22Rv1 (cell line): ENCODE results near the gene KCNG2.
"Not testable (repeated sequence)": the region's sequence is repeated elsewhere in the genome, so short reads cannot be mapped to it uniquely, and the experiment has no call there.

ENCODE experiments used
- H3K27ac ChIP-seq: fragments of 450-650 bp; 2 replicates; pipeline ENCODE4 v1.5.1; 2017
- ZFX ChIP-seq: fragments of 450-650 bp; IDR thresholded peaks from 2 replicates; pipeline ENCODE4 v1.6.1; 2017; ENCODE audit warnings: antibody characterized with exemption, borderline replicate concordance
- TF ChIP-seq, protein P1 (sequence below): fragments of 450-650 bp; IDR thresholded peaks from 2 replicates; pipeline ENCODE4 v1.5.1; 2017; ENCODE audit warnings: mild to moderate bottlenecking

The KCNG2 gene

DNA sequence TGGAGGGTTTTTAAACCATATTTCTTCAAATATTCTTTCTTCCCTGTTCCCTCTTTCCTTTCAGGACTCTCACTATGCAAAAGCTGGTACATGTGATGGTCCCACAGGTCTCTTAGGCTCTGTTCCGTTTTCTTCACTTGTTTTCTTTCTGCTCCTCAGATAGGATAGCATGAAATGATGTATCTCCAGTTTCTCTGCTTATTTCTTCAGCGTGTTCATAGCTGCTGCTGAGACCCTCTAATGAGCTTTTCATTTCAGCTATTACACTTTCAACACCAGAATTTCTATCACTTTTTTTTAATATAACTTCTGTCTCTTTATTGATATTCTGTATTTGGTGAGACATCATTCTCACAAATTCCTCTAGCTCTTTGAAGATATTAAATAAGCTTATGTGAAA is 63.9 kb downstream of the KCNG2 start:
- H3K27ac ChIP-seq = no peak overlapping the region
- TF ChIP-seq, protein P1, sequence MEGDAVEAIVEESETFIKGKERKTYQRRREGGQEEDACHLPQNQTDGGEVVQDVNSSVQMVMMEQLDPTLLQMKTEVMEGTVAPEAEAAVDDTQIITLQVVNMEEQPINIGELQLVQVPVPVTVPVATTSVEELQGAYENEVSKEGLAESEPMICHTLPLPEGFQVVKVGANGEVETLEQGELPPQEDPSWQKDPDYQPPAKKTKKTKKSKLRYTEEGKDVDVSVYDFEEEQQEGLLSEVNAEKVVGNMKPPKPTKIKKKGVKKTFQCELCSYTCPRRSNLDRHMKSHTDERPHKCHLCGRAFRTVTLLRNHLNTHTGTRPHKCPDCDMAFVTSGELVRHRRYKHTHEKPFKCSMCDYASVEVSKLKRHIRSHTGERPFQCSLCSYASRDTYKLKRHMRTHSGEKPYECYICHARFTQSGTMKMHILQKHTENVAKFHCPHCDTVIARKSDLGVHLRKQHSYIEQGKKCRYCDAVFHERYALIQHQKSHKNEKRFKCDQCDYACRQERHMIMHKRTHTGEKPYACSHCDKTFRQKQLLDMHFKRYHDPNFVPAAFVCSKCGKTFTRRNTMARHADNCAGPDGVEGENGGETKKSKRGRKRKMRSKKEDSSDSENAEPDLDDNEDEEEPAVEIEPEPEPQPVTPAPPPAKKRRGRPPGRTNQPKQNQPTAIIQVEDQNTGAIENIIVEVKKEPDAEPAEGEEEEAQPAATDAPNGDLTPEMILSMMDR = no peak
- no peak for TF ChIP-seq ZFX

DNA sequence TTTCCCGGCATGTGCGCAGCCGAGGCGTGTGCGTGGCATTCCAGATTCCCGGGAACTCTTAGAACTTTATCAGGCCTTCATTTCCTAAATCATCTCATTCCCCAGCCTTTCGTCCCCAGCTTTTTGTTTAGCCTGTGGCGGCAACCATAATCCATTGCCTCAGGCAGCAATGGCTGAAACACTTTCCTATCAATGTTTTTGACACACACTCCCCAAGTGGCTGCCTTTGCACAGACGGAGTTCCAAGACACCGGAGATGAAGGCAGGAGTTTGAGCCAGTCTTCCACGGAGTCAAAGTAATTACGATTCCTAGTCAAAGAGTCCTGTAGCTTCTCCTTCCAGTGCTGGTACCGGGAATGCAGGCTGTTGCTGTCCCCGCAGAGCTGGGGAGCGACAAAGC is 64.8 kb downstream of the KCNG2 start:
- TF ChIP-seq, protein P1 = no peak
- TF ChIP-seq ZFX = no peak
- H3K27ac ChIP-seq = no peak overlapping the region

DNA sequence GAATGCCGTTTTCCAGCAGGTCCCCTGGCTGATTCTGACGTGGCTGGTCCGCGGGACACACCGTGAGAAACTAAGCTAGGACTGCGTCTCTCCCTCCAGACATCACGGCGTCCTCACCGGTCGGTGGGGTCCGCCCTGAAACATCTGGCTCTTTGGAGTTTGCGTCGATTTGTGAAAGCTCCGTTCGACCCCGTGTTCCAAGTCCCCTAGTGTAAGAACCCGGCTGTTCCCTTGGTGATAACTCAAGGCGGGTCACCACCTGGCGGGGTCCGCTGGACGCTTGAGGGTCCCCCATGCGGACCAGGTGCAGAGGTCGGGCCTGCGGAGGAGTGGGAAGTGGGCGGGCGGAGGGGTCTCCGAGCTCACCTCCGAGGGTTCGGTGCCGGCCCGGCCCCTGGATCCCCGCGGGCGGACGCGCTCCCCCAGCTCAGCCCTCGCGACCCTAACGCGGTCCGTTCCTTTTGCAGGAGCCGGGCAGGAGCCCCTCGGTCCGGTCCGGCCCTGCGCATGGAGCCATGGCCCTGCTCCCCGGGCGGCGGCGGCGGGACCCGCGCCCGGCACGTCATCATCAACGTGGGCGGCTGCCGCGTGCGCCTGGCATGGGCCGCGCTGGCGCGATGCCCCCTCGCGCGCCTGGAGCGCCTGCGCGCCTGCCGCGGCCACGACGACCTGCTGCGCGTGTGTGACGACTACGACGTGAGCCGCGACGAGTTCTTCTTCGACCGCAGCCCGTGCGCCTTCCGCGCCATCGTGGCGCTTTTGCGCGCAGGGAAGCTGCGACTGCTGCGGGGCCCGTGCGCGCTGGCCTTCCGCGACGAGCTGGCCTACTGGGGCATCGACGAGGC is 65.6 kb downstream of the KCNG2 start:
- no peak overlapping the region for H3K27ac ChIP-seq
- TF ChIP-seq ZFX = no peak
- TF ChIP-seq, protein P1 = no peak

DNA sequence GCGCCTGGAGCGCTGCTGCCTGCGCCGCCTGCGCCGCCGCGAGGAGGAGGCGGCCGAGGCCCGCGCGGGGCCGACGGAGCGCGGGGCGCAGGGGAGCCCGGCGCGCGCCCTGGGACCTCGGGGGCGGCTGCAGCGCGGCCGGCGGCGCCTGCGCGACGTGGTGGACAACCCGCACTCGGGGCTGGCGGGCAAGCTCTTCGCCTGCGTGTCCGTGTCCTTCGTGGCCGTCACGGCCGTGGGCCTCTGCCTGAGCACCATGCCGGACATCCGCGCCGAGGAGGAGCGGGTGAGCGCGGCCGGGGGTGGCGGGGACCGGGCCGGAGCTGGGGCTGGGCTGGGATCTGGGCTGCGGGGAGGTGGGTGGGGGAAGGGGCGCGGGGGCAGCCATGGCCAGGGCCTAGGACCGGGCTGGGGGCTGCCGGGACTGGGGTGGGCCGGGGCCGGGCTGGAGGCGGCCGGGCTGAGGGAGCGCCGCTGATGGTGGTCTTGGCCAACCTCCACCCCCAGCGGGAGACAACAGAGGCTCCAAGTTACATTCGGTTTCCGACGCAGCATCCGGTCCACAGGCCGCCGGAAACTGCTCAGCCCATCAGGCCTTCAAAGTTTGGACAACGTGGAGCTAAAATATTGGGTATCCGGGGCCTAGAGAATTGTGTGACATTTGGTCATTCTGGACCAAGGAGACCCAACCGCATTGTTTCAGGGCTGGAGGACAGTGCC is 66.4 kb downstream of the KCNG2 start:
- TF ChIP-seq ZFX = no peak
- TF ChIP-seq, protein P1 = no peak

DNA sequence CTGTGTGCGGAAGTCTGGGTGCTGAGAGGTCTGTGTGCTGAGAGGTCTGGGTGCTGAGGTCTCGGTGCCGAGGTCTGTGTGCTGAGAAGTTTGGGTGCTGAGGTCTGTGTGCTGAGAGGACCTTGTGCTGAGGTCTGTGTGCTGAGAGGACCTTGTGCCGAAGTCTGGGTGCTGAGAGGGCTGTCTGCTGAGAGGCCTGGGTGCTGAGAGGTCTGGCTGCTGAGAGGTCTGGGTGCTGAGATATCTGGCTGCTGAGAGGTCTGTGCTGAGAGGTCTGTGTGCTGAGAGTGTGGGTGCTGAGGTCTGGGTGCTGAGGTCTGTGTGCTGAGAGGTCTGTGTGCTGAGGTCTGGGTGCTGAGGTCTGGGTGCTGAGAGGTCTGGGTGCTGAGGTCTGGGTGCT is 67.2 kb downstream of the KCNG2 start:
- not testable (repeated sequence) for H3K27ac ChIP-seq

More for the DNA sequence above, 66.4 kb downstream of the KCNG2 start:
- no peak overlapping the region for H3K27ac ChIP-seq

DNA sequence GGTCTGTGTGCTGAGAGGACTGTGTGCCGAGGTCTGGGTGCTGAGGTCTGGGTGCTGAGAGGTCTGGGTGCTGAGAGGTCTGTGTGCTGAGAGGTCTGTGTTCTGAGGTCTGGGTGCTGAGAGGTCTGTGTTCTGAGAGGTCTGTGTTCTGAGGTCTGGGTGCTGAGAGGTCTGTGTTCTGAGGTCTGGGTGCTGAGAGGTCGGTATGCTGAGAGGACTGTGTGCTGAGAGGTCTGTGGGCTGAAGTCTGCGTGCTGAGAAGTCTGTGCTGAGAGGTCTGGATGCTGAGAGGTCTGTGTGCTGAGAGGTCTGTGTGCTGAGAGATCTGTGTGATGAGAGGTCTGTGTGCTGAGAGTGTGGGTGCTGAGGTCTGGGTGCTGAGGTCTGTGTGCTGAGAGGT is 68.2 kb downstream of the KCNG2 start:
- H3K27ac ChIP-seq = not testable (repeated sequence)

DNA sequence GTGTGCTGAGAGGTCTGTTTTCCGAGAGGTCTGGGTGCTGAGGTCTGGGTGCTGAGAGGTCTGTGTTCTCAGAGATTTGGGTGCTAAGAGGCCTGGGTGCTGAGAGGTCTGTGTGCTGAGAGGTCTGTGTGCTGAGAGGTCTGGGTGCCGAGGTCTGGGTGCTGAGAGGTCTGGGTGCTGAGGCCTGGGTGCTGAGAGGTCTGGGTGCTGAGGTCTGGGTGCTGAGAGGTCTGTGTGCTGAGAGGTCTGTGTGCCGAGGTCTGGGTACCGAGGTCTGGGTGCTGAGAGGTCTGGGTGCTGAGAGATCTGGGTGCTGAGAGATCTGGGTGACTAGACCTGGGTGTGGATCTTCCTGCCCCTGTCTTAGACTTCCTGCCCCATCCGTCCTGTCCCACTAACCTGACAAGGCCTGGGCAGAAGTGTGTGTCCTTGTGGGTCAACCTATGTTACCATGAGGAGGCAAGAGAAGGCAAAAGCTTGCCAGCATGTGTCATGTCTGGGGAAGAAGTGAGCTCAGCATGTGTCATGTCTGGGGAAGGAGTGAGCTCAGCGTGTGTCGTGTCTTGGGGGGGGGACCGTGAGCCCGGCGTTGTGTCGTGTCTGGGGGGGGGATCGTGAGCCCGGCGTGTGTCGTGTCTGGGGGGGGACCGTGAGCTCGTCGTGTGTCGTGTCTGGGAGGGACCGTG is 69.3 kb downstream of the KCNG2 start:
- no peak overlapping the region for H3K27ac ChIP-seq
- TF ChIP-seq ZFX = no peak
- TF ChIP-seq, protein P1 = no peak

DNA sequence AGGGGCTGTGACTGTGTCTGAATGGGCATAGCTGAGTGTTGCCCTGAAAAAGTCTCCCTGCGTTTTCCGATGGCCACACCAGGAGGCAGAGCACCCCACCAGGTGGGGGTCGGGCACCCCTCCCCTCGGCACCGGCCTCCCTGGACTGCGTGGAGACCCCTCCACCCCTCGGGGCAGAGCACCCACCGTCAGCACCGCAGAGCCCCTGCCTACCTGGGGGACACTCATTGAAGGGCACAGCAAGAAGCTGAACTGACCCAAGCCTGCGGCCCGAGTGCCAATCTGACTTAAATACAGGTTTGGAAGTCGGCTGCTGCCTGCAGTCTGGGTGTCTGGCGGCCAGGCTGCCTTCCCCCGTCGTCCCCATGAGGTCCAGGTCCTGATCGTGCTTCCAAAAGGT is 69.9 kb downstream of the KCNG2 start:
- TF ChIP-seq, protein P1 = no peak
- TF ChIP-seq ZFX = no peak
- H3K27ac ChIP-seq = no peak overlapping the region
